ENCODE measurements around the gene HCRTR2. TPM values are rescaled to one million over a fixed set of nuclear protein-coding genes. Genes with fewer than 3 reads are reported as not detected.
A peak's percentile ranks its signal among the peaks of the same experiment; 100 is the strongest.

HCRTR2 gene
- not detected in 2 replicates for total RNA-seq

DNA sequence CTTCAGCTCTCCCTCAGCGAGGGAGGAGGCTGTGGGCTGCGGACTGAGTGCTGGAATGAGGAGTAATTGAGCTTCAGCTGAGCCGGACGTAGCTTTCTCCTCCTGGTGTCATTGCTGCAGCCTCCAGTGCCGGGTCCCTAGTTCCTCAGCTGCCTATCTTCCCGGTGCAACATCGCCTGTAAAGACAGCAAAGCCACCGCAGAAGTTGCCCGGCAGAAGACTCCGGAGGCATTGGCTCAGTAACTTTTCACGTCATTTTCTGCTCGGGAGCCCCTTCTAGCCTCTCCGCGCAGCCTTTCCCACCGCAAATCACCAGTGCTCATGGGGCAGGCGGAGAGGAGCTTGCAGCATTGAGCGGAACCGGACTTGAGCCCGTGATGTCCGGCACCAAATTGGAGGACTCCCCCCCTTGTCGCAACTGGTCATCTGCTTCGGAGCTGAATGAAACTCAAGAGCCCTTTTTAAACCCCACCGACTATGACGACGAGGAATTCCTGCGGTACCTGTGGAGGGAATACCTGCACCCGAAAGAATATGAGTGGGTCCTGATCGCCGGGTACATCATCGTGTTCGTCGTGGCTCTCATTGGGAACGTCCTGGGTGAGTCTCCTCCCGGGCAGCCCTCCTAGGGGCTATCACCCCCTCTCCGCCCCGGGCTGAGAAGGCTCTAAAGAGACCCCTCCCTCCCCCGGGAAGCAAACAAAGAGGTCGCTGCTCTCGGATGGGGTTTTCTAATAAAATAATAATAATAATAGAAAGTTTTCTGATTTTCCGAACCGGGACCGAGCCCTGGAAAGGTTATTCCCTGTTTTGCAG is at the start of gene HCRTR2:
TSS of gene HCRTR2 (plus strand) at position 305 of the 816 bp plus-strand sequence. CDS start at position 378, 73 bp downstream.
- TF ChIP-seq, protein P1, sequence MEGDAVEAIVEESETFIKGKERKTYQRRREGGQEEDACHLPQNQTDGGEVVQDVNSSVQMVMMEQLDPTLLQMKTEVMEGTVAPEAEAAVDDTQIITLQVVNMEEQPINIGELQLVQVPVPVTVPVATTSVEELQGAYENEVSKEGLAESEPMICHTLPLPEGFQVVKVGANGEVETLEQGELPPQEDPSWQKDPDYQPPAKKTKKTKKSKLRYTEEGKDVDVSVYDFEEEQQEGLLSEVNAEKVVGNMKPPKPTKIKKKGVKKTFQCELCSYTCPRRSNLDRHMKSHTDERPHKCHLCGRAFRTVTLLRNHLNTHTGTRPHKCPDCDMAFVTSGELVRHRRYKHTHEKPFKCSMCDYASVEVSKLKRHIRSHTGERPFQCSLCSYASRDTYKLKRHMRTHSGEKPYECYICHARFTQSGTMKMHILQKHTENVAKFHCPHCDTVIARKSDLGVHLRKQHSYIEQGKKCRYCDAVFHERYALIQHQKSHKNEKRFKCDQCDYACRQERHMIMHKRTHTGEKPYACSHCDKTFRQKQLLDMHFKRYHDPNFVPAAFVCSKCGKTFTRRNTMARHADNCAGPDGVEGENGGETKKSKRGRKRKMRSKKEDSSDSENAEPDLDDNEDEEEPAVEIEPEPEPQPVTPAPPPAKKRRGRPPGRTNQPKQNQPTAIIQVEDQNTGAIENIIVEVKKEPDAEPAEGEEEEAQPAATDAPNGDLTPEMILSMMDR (conservative IDR thresholded peaks at IDR 0.05; ENCODE audit: low read depth, low read length): no peak
- H3K4me3 ChIP-seq (ENCODE audit: low read depth, low read length): peak within 1 kb of the TSS; percentile 20
- DNase-seq (ENCODE audit: low read depth): no peak

DNA sequence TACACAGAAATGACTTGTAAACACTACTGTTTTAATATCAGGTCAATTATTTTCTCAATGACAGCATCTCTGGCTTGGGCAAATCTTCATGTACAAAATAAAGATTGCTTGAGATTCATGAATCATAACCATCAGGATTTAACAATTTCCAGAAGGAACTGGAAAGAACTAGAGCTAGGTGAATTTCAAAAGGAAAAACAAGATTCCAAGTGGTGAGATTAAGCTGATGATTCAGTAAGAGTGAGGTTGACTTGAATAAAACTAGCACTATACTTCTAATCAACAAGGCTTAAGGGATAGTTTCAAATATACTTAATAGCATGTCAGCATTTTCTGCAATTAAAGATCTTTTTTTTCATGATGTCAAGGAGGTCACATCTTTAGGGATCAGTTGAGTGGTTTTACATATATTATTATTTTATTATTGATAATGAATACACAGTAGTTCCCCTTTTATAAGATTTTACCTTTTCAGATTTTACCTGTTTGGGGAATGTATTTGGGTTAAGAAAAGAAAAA is 43.5 kb upstream of the HCRTR2 start:
- no peak overlapping the region for H3K4me3 ChIP-seq (ENCODE audit: low read depth, low read length)
- no peak for DNase-seq (ENCODE audit: low read depth)
- TF ChIP-seq, protein P1 (conservative IDR thresholded peaks at IDR 0.05; ENCODE audit: low read depth, low read length): no peak

DNA sequence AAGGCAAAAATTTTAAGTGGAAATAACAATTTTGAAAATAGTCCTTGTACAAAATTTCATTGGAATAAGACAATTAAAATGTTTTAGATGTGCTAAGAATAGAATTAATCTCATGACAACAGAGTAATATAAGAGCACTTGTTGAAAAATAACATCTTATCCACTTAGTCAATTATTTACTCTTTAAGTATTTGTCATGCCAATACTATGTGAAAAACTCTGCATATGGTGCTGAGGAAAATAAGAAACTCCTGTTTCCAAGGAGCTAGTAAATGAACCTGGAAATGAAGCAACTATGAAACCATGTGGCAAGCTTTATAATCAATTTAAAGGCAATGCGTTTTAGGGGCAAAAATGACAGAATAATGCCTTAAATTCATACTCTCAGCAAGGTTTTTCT is 42.7 kb upstream of the HCRTR2 start:
- DNase-seq (ENCODE audit: low read depth): no peak
- H3K4me3 ChIP-seq (ENCODE audit: low read depth, low read length): no peak overlapping the region
- TF ChIP-seq, protein P1 (conservative IDR thresholded peaks at IDR 0.05; ENCODE audit: low read depth, low read length): no peak

DNA sequence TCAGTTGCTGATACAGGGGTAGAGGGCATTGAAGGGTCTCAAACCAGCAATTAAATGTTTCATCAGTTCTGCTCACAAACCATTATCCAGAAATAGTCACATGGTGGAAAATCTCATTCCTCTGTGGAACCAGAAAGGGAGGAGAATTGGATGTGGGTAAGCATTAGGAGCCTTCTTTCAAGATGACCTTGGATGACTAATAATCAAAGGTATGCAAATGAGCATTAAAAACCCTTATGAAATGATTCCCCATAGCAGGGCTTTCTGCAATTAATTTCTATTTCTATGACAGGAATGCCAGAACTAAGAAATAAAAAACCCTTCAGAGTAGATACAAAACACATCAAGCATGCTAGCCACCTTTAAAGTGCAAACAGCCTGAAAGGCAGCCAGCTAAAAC is 37.4 kb upstream of the HCRTR2 start:
- TF ChIP-seq, protein P1 (conservative IDR thresholded peaks at IDR 0.05; ENCODE audit: low read depth, low read length): no peak
- no peak for DNase-seq (ENCODE audit: low read depth)
- no peak overlapping the region for H3K4me3 ChIP-seq (ENCODE audit: low read depth, low read length)

DNA sequence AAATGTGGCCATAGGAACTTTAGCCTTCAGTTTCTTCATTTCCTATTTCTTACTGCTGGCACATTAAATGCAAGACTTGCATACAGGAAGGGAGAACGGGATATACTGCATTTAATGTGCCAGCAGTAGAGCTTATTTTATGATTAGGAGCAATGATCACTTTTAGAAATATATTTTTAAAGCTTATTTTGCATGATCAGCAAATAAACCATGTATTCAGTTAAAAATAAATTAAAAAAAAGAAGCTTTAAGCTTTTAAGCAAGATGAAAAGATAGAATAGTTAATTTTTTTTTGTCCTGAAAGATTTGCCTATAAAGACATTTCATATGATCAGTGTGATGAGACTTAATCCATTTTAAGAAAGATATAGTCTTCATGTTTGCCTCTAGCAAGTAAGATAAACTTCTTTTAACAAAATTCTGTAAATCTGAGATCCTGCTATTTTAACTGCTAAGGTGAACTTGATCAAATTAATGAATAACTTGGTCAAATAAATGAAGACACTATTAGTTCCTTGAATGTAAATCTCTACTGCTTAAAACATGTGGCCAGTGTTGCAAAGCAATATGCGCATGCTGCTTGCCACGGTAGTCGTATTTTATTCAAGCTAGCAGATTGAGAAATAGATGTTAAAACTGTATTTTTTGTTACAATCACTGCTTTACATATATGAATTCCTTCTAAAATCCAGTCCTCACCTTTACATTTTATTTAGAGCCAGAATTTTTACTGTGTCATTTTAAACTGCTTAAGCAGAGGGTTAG is 36.2 kb upstream of the HCRTR2 start:
- no peak overlapping the region for H3K4me3 ChIP-seq (ENCODE audit: low read depth, low read length)
- DNase-seq (ENCODE audit: low read depth): no peak
- TF ChIP-seq, protein P1 (conservative IDR thresholded peaks at IDR 0.05; ENCODE audit: low read depth, low read length): no peak

DNA sequence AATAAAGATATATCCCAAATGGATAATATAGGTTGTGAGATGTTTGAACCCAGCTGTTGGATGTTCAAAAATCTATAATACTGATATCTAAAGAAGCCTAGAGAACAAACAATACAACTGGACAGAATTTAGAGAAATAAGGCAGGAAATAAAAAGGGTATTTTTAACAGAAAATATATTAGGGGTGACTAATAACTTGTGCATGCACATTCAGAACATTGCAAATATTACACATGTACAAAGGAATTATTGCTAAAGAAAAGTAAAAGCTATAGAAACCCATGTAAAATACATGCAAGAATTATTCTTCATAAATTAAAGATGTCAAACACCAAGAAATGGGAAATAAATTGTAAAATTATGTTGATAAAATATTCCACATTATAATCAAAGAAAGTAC is 32.7 kb upstream of the HCRTR2 start:
- no peak for DNase-seq (ENCODE audit: low read depth)
- no peak overlapping the region for H3K4me3 ChIP-seq (ENCODE audit: low read depth, low read length)
- TF ChIP-seq, protein P1 (conservative IDR thresholded peaks at IDR 0.05; ENCODE audit: low read depth, low read length): no peak
